ENCODE data around the gene NTHL1.

GRCh38 chr16:2019921-2020831 is 27.5 kb downstream of the NTHL1 start:
- TF ChIP-seq CTCF (IDR thresholded peaks at IDR 0.05; ENCODE audit: control extremely low read depth in 1 of 3, insufficient read depth in 1 of 3, low read depth in 1 of 3, low read length in 3 of 3), result no peak
- TF ChIP-seq TAF1 (IDR thresholded peaks at IDR 0.05; ENCODE audit: low read depth, low read length), result no peak
- TF ChIP-seq KDM5A (IDR thresholded peaks at IDR 0.05; ENCODE audit: low read length), result no peak
- TF ChIP-seq TCF12 (IDR thresholded peaks at IDR 0.05; ENCODE audit: low read depth, low read length), result no peak
- TF ChIP-seq ZNF274 (IDR thresholded peaks at IDR 0.05; ENCODE audit: borderline replicate concordance, extremely low read depth, low read length), result no peak
- TF ChIP-seq YY1 (IDR thresholded peaks at IDR 0.05; ENCODE audit: low read depth, low read length), result no peak
- no peak for TF ChIP-seq CBX8 (IDR thresholded peaks at IDR 0.05; ENCODE audit: borderline replicate concordance, low read depth, low read length)

Data from H1 (cell line).